Adrenal gland (tissue), 12 donors: Measurements from ENCODE around the gene CHMP1B. TPM values are rescaled to one million over a fixed set of nuclear protein-coding genes. Genes with fewer than 3 reads are reported as not detected.

Experiments used
- DNase-seq, 7 donors: peaks; one replicate each; pipeline ENCODE4 v3.0.0-alpha.2; 2019 to 2020
- H3K27ac ChIP-seq, 5 donors: fragments of 200-600 bp; sonication (generic) in 4 of 5; 1 replicate in 3 of 5; 2 replicates in 2 of 5; pipeline versions ENCODE4 v1.5.1 to v1.8.0; 2016 to 2020; ENCODE audit warnings: mild to moderate bottlenecking in 1 of 5
- H3K27me3 ChIP-seq: fragments of 200-600 bp; 2 replicates; pipeline ENCODE4 v1.8.0; 2021
- H3K36me3 ChIP-seq, 2 donors: fragments of 200-600 bp; replicated peaks in 1 of 2; 1 replicate in 1 of 2; 2 replicates in 1 of 2; pipeline versions ENCODE4 v1.5.1 to v1.8.0; 2018 to 2022
- H3K4me1 ChIP-seq, 2 donors: fragments of 200-600 bp; replicated peaks in 1 of 2; 1 replicate in 1 of 2; 2 replicates in 1 of 2; pipeline versions ENCODE4 v1.5.1 to v1.8.0; 2018 to 2021
- H3K4me3 ChIP-seq, 4 donors: fragments of 200-600 bp; sonication (generic) in 3 of 4; one replicate each; pipeline ENCODE4 v1.5.1; 2016 to 2018
- H3K9me3 ChIP-seq, 3 donors: fragments of 200-600 bp; sonication (generic) in 1 of 3; replicated peaks in 1 of 3; 1 replicate in 2 of 3; 2 replicates in 1 of 3; pipeline versions ENCODE4 v1.5.1 to v1.8.0; 2016 to 2021
- CTCF ChIP-seq, 6 experiments: fragments of 450-650 bp in 4 of 6; fragments of 200-600 bp in 2 of 6; sonication (generic) in 1 of 6; IDR thresholded peaks; 1 replicate in 5 of 6; 2 replicates in 1 of 6; pipeline versions ENCODE4 v1.5.1 to v1.8.0; 2016 to 2021; ENCODE audit warnings: antibody characterized with exemption in 6 of 6, mild to moderate bottlenecking in 2 of 6, moderate library complexity in 1 of 6
- POLR2A ChIP-seq, 2 donors: fragments of 450-650 bp; IDR thresholded peaks; one replicate each; pipeline ENCODE4 v1.6.1; 2017; ENCODE audit warnings: antibody characterized with exemption in 2 of 2, mild to moderate bottlenecking in 2 of 2, moderate library complexity in 1 of 2
- WGBS, 4 donors: extraction: QIAGEN DNeasy Blood & Tissue Kit in 2 of 4; methylation state at CpG; one replicate each; pipeline versions ENCODE4 v1.1.5 to v1.1.7; 2013 to 2017; 5-methylcytosine and 5-hydroxymethylcytosine counted together
- intact Hi-C, 2 donors: fragments of 100-400 bp; cut with DNase I; formaldehyde crosslinking; loops; one replicate each; pipeline versions ENCODE4 v1.14.1 to v1.15.0; 2022 to 2023
- polyA plus RNA-seq, 3 donors: library from polyadenylated mRNA; stranded (reverse); fragments of 200-250 nt in 2 of 3; fragments of 350-450 nt in 1 of 3; fragmentation: Illumina TruSeq in 1 of 3; extraction: RNeasy Lipid Tissue Mini Kit (QIAGEN cat#74804) in 1 of 3; gene quantifications; one replicate each; pipeline ENCODE4 v1.2.3, GENCODE V29; 2013 to 2014
- total RNA-seq, 9 donors: library from RNA; depleted of rRNA in 4 of 9; stranded (reverse); fragments of >200 nt in 4 of 9; fragments of 120-200 nt in 1 of 9; fragmentation: NEBNext Ultra II Directional in 1 of 9; extraction: Animal tissue kit (Norgen Biotek cat#: 25700) in 1 of 9; gene quantifications; one replicate each; pipeline versions ENCODE4 v1.1.0 to v1.2.4, GENCODE V29; 2013 to 2023
- donor health status: healthy with polysubstance abuse.
- donor health status: Bipolar disorder and iron deficiency.
- donor health status: DM: yes; HTN: yes; CAD: no.
- donor health status: DM: no; HTN: no; CAD: no.
- donor health status: DM: no; HTN: no; CAD: no.
- donor health status: DM: yes; HTN: yes; CAD: no.

The CHMP1B gene
- total and polyA plus RNA-seq, 12 donors = 17.5 to 52.6 (median 41.5) TPM

GRCh38 chr18:11880586-11881304, 29.5 kb downstream of the CHMP1B start:
- H3K4me3 ChIP-seq = no peak overlapping the region
- peaks cover 0 to 15% of the 10 kb centered on the region in 2 donors for H3K36me3 ChIP-seq
- intact Hi-C loops = loop anchor here in 1 of 2 donors (10.0 kb wide), 1 partner anchor 226 kb away; no protein-coding TSS in a partner anchor
- no peaks in the 10 kb centered on the region for H3K9me3 ChIP-seq
- 93 to 96% (median 96%) methylated on average over 17 to 30 of the region's 30 CpGs for WGBS, 4 donors
- H3K27ac ChIP-seq = no peak overlapping the region
- DNase-seq = no peak
- no peaks in the 10 kb centered on the region for H3K27me3 ChIP-seq
- TF ChIP-seq POLR2A (IDR thresholded peaks at IDR 0.05) = no peak
- TF ChIP-seq CTCF (IDR thresholded peaks at IDR 0.05) = no peak
- no peaks in the 10 kb centered on the region for H3K4me1 ChIP-seq

DNA sequence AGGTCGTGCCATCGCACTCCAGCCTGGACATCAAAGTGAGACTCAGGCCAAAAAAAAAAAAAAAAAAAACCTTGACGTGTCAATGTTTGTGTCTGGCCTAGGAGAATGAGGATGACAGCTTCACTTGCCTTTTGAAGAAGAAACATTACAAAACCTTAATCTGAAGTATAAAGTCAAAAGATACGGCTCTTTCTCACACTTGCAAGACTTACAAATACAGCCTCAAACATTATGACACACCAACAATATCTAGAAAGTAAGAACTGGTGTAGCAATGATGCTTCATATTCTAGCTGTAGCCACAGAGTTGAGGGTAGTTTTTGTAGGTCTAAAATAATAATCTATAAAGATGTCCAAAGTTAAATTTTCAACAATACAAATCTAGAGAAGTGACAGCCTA, 31.4 kb downstream of the CHMP1B start:
- Histone ChIP-seq H3K27me3 (no peaks in the 10 kb centered on the region), H3K4me1 (no peaks in the 10 kb centered on the region), H3K4me3 (no peak overlapping the region), H3K36me3 (peaks cover 0 to 31% of the 10 kb centered on the region in 2 donors), H3K27ac (no peak overlapping the region), H3K9me3 (no peaks in the 10 kb centered on the region)
- TF ChIP-seq POLR2A (IDR thresholded peaks at IDR 0.05) (no peak), CTCF (IDR thresholded peaks at IDR 0.05) (no peak)
- WGBS, 4 donors = 49 to 63% (median 55%) methylated on average over 4 of the region's 4 CpGs
- intact Hi-C loops = loop anchor here in 1 of 2 donors (10.0 kb wide), 1 partner anchor 228 kb away; no protein-coding TSS in a partner anchor
- DNase-seq = no peak

- H3K27me3 ChIP-seq = no peaks in the 10 kb centered on the region
- no peak overlapping the region for H3K27ac ChIP-seq
- no peaks in the 10 kb centered on the region for H3K9me3 ChIP-seq
- WGBS, 4 donors = 55 to 75% (median 62%) methylated on average over 1 of the region's 1 CpG
- no peak for TF ChIP-seq CTCF (IDR thresholded peaks at IDR 0.05)
- no peak for TF ChIP-seq POLR2A (IDR thresholded peaks at IDR 0.05)
- no peak for DNase-seq
- intact Hi-C loops = loop anchor here in 1 of 2 donors (10.0 kb wide), 1 partner anchor 228 kb away; no protein-coding TSS in a partner anchor
- H3K4me1 ChIP-seq = no peaks in the 10 kb centered on the region
- peaks cover 0 to 35% of the 10 kb centered on the region in 2 donors for H3K36me3 ChIP-seq
- H3K4me3 ChIP-seq = no peak overlapping the region
These were observed 31.9 kb downstream of the CHMP1B start for GRCh38 chr18:11883153-11883552.

GRCh38 chr18:11884396-11885030, 33.3 kb downstream of the CHMP1B start:
- 92 to 95% (median 93%) methylated on average over 11 to 12 of the region's 12 CpGs for WGBS, 4 donors
- H3K27ac ChIP-seq = no peak overlapping the region
- H3K4me3 ChIP-seq = no peak overlapping the region
- H3K4me1 ChIP-seq = no peaks in the 10 kb centered on the region
- no peaks in the 10 kb centered on the region for H3K9me3 ChIP-seq
- no peak for DNase-seq
- intact Hi-C loops = loop anchor here in 1 of 2 donors (10.0 kb wide), 1 partner anchor 230 kb away; no protein-coding TSS in a partner anchor
- no peak for TF ChIP-seq POLR2A (IDR thresholded peaks at IDR 0.05)
- TF ChIP-seq CTCF (IDR thresholded peaks at IDR 0.05) = no peak
- H3K36me3 ChIP-seq = peaks cover 0 to 47% of the 10 kb centered on the region in 2 donors
- H3K27me3 ChIP-seq = no peaks in the 10 kb centered on the region
